Panc1 (cell line): ENCODE data around the gene RABGAP1L. TPM values are rescaled to one million over a fixed set of nuclear protein-coding genes. Genes with fewer than 3 reads are reported as not detected.

Source experiments
- ATAC-seq: fragments of 200-7000 bp; cut with Tn5 transposase; 2 replicates; pipeline ENCODE4 v1.9.1; 2020; ENCODE audit warnings: mild to moderate bottlenecking, moderate library complexity
- BruUV-seq: library from RNA; stranded (reverse); fragments of 400-500 nt; replicated peaks from 2 replicates; lab custom pipeline; 2021; lab: Mats Ljungman, UMichigan
- CTCF ChIA-PET: fragments of 300-600 bp; sonication (Branson Sonifier 250); formaldehyde crosslinking; loops from one replicate; lab custom pipeline; 2022; ENCODE audit warnings: antibody characterized with exemption; lab: Charles Lee
- POLR2A ChIA-PET: fragments of 300-600 bp; sonication (Branson Sonifier 250); formaldehyde crosslinking; loops from one replicate; lab custom pipeline; 2022; ENCODE audit warnings: antibody characterized with exemption; lab: Charles Lee
- DNase-seq: peaks from one replicate; pipeline ENCODE4 v3.0.0-alpha.2; 2010; ENCODE audit warnings: low read depth, low spot score
- H3K27ac ChIP-seq: 2 replicates; pipeline ENCODE4 v1.5.1; 2011; ENCODE audit warnings: mild to moderate bottlenecking, low read length, inconsistent platforms
- H3K27me3 ChIP-seq: fragments of 200-500 bp; sonication (Bioruptor generic); 2 replicates; pipeline ENCODE4 v1.6.0; 2014; ENCODE audit warnings: low read length, inconsistent platforms; ENCODE audit not compliant: control insufficient read depth, insufficient read depth
- H3K36me3 ChIP-seq: fragments of 200-500 bp; sonication (Bioruptor generic); 2 replicates; pipeline ENCODE4 v1.5.1; 2014; ENCODE audit warnings: inconsistent platforms, mild to moderate bottlenecking, low read length, moderate library complexity; ENCODE audit not compliant: control insufficient read depth, insufficient read depth
- H3K4me1 ChIP-seq: 2 replicates; pipeline ENCODE4 v1.5.1; 2011; ENCODE audit warnings: inconsistent platforms, mild to moderate bottlenecking, low read length, moderate library complexity; ENCODE audit not compliant: control insufficient read depth, insufficient read depth
- H3K4me3 ChIP-seq, 2 experiments: 2 replicates each; pipeline ENCODE4 v1.5.1; 2011 to 2012; ENCODE audit warnings: low read depth in 2 of 2, low read length in 2 of 2, mild to moderate bottlenecking in 2 of 2, inconsistent platforms in 1 of 2, moderate library complexity in 1 of 2
- H3K9me3 ChIP-seq: fragments of 200-500 bp; sonication (Bioruptor generic); 2 replicates; pipeline ENCODE4 v1.5.1; 2014; ENCODE audit warnings: low read depth, mild to moderate bottlenecking, inconsistent platforms, low read length, moderate library complexity; ENCODE audit not compliant: control insufficient read depth, insufficient read depth
- CTCF ChIP-seq: fragments of 450-650 bp; IDR thresholded peaks from 2 replicates; pipeline ENCODE4 v1.5.1; 2017; ENCODE audit warnings: mild to moderate bottlenecking
- POLR2AphosphoS5 ChIP-seq: IDR thresholded peaks from 2 replicates; pipeline ENCODE4 v1.6.1; 2012; ENCODE audit warnings: mild to moderate bottlenecking, low read depth, low read length, moderate library complexity
- SIN3A ChIP-seq: IDR thresholded peaks from 2 replicates; pipeline ENCODE4 v1.6.1; 2012; ENCODE audit warnings: low read depth, mild to moderate bottlenecking, low read length, moderate library complexity, borderline replicate concordance; ENCODE audit not compliant: insufficient read depth
- TCF7L2 ChIP-seq: IDR thresholded peaks from 2 replicates; pipeline ENCODE4 v1.6.1; 2011; ENCODE audit warnings: mild to moderate bottlenecking, low read depth, low read length, inconsistent platforms
- in situ Hi-C: cut with HindIII; loops from 2 replicates; pipeline ENCODE4 v1.10.0; 2016; ENCODE audit warnings: low sequenced_read_pairs, low pct_unique_long_range_greater_than_20kb
- intact Hi-C: fragments of 100-400 bp; cut with micrococcal nuclease; formaldehyde crosslinking; loops from one replicate; pipeline ENCODE4 v1.10.0; 2022; ENCODE audit not compliant: unreplicated experiment
- total RNA-seq: library from RNA; stranded (reverse); gene quantifications from one replicate; pipeline ENCODE4 v1.2.1, GENCODE V29; 2021; ENCODE audit not compliant: unreplicated experiment
- TF ChIP-seq, protein P1 (sequence below), 2 experiments: IDR thresholded peaks; 2 replicates each; pipeline ENCODE4 v1.6.1; 2011 to 2012; ENCODE audit warnings: low read depth in 2 of 2, control low read depth in 1 of 2, low read length in 1 of 2, mild to moderate bottlenecking in 1 of 2, moderate library complexity in 1 of 2; ENCODE audit not compliant: insufficient read depth in 1 of 2

Gene RABGAP1L
- total RNA-seq, 1 experiment from 2014 or later: 37.0 TPM

GRCh38 chr1:174721246-174721645 lies 561.9 kb downstream of the RABGAP1L start:
- Histone ChIP-seq H3K27me3 (no peaks in the 10 kb centered on the region), H3K4me1 (no peaks in the 10 kb centered on the region), H3K27ac (no peak overlapping the region), H3K4me3 (no peak overlapping the region), H3K36me3 (no peaks in the 10 kb centered on the region), H3K9me3 (no peaks in the 10 kb centered on the region)
- ATAC-seq (no peak), DNase-seq (no peak)
- intact Hi-C loops (no loop called here), in situ Hi-C loops (no loop called here)
- BruUV-seq: no TSS peak
- ChIA-PET CTCF (no interaction called here), POLR2A (no interaction called here)
- TF ChIP-seq CTCF (no peak), SIN3A (no peak), TCF7L2 (no peak), POLR2AphosphoS5 (no peak)
- TF ChIP-seq, protein P1, sequence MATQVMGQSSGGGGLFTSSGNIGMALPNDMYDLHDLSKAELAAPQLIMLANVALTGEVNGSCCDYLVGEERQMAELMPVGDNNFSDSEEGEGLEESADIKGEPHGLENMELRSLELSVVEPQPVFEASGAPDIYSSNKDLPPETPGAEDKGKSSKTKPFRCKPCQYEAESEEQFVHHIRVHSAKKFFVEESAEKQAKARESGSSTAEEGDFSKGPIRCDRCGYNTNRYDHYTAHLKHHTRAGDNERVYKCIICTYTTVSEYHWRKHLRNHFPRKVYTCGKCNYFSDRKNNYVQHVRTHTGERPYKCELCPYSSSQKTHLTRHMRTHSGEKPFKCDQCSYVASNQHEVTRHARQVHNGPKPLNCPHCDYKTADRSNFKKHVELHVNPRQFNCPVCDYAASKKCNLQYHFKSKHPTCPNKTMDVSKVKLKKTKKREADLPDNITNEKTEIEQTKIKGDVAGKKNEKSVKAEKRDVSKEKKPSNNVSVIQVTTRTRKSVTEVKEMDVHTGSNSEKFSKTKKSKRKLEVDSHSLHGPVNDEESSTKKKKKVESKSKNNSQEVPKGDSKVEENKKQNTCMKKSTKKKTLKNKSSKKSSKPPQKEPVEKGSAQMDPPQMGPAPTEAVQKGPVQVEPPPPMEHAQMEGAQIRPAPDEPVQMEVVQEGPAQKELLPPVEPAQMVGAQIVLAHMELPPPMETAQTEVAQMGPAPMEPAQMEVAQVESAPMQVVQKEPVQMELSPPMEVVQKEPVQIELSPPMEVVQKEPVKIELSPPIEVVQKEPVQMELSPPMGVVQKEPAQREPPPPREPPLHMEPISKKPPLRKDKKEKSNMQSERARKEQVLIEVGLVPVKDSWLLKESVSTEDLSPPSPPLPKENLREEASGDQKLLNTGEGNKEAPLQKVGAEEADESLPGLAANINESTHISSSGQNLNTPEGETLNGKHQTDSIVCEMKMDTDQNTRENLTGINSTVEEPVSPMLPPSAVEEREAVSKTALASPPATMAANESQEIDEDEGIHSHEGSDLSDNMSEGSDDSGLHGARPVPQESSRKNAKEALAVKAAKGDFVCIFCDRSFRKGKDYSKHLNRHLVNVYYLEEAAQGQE (IDR thresholded peaks at IDR 0.05; ENCODE audit: insufficient read depth in 1 of 2, low read depth in 2 of 2, low read length in 1 of 2): no peak

DNA sequence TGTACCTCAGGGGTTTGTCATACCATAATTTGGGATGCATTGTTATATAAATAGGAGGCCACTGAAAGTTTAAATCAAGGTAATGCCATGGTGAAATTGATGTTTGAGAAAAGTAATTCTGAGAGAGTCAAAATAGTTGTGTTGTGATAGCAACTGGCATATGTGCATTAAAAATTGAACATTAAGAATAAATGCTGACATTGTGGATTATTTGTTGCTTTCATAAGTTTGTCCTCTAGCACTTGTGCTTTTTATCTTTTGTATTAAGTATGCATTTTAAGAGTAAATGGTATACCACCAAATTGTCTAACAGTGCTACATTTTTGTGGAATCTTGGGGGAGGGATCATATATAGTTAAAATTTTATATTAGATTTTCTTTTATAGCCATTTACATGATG lies 564.5 kb downstream of the RABGAP1L start:
- TF ChIP-seq TCF7L2 (no peak), POLR2AphosphoS5 (no peak), SIN3A (no peak), CTCF (no peak)
- TF ChIP-seq, protein P1 (IDR thresholded peaks at IDR 0.05; ENCODE audit: insufficient read depth in 1 of 2, low read depth in 2 of 2, low read length in 1 of 2): no peak
- Histone ChIP-seq H3K27ac (no peak overlapping the region), H3K27me3 (no peaks in the 10 kb centered on the region), H3K4me3 (no peak overlapping the region), H3K4me1 (no peaks in the 10 kb centered on the region), H3K36me3 (no peaks in the 10 kb centered on the region), H3K9me3 (no peaks in the 10 kb centered on the region)
- in situ Hi-C loops: no loop called here
- DNase-seq (no peak), ATAC-seq (no peak)
- intact Hi-C loops: no loop called here
- POLR2A ChIA-PET: no interaction called here
- no TSS peak for BruUV-seq
- CTCF ChIA-PET: no interaction called here
